ENCODE measurements around the gene NEMP2. TPM values are rescaled to one million over a fixed set of nuclear protein-coding genes. Genes with fewer than 3 reads are reported as not detected.
"Not testable (repeated sequence)": the region's sequence is repeated elsewhere in the genome, so short reads cannot be mapped to it uniquely, and the experiment has no call there.

Gene NEMP2
- total RNA-seq, 1 experiment from 2014 or later, result 20.9 TPM

DNA sequence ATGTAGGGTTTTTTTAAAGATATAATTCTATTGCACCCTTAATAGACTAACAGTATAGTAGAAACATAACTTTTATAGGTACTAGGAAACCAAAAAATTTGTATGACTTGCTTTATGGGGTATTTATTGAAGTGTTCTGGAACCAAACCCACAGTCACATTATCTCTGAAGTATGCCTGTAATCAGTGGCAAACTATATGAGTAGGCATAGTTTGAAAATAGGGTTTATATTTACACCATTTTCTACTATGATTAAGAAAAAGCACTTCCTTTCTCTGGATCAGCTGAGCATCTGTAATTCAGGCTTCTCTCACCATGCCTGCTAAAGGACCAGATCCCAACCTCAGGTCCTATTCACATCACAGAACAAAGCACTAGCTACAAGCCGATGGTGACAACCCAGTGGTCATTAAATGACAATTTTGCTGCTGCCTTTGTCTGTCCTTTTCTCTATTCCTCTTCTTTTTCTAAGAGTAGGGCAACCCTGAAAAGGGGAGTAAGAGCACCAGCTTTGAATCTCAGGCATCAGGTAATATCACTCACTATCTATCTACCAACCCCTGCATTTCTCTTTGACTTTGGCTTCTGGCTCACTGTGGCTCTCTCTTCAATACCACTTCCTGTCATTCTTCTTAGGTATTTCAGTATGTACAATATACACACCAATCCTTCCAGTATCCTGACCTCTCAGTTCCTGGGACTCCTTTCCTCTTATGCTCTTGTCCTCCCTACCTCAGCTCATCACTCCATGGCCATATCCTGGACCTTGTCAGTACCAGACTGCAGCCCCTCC lies 14.4 kb downstream of the NEMP2 start:
- Histone ChIP-seq H3K27me3 (no peaks in the 10 kb centered on the region), H3K27ac (no peak overlapping the region), H3K4me1 (no peaks in the 10 kb centered on the region), H3K36me3 (no peaks in the 10 kb centered on the region), H3K9me3 (replicated peaks) (no peaks in the 10 kb centered on the region), H3K4me3 (no peak overlapping the region)
- no peak for DNase-seq

DNA sequence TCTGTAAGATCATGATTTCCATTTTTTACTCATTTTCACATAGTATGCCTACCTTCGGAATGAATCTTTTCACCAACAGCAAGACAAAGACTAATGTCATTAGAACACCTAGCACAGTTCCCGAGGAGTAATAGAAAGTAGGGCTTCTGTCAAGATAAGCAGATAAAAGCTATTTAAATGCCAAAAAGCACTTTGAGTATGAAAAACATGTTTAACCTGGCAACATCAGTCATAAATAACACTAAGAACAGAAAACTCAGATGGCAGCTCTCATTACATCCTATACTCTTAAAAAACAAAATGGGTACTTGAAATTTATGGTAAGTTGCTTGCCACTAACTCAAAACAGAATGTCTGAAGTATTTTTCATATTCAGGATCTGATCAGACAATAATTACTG lies 17.1 kb downstream of the NEMP2 start:
- no peak overlapping the region for H3K27ac ChIP-seq
- no peaks in the 10 kb centered on the region for H3K9me3 ChIP-seq (replicated peaks)
- no peak overlapping the region for H3K4me3 ChIP-seq
- H3K36me3 ChIP-seq, result no peaks in the 10 kb centered on the region
- DNase-seq, result no peak
- H3K4me1 ChIP-seq, result no peaks in the 10 kb centered on the region
- no peaks in the 10 kb centered on the region for H3K27me3 ChIP-seq

DNA sequence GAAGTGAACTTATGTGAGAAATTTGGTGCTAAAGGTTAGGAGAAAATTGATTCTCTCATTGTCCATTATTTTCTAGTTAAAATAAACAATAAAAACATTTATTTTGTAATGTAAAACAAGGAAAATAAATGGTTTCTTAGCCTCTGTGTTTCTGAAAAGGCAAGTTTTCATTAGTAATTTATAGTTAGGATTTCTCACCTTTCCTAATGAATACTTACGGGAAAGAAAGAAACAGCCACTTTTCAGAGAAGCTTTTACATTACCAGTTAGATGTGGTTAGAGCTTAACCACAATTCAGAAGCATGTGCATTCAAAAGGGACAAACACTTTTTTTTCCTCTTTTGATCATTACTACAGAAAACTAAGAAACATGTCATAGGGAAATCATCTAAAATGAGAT lies 18.8 kb downstream of the NEMP2 start:
- H3K27ac ChIP-seq, result no peak overlapping the region
- no peaks in the 10 kb centered on the region for H3K4me1 ChIP-seq
- H3K9me3 ChIP-seq (replicated peaks), result no peaks in the 10 kb centered on the region
- no peaks in the 10 kb centered on the region for H3K27me3 ChIP-seq
- no peaks in the 10 kb centered on the region for H3K36me3 ChIP-seq
- DNase-seq, result no peak
- H3K4me3 ChIP-seq, result no peak overlapping the region

DNA sequence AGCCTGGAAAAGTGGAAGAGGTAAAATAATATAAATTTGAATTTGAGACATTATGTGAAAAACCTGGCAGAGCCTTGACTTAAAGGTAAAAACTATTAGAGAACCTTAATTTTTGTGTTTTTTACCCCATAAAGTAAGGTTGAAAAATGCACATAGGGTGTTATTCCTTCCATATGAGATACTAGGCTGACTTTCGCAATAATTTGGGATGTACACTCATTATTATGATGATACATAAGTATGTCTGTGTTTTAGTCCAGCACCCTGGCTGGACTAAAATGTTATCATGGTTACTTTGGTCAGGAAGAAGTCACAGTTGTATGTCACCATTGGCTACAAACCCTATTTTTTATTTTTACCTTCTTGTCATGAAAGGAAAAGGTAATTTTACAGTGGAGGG lies 19.8 kb downstream of the NEMP2 start:
- H3K36me3 ChIP-seq, result no peaks in the 10 kb centered on the region

DNA sequence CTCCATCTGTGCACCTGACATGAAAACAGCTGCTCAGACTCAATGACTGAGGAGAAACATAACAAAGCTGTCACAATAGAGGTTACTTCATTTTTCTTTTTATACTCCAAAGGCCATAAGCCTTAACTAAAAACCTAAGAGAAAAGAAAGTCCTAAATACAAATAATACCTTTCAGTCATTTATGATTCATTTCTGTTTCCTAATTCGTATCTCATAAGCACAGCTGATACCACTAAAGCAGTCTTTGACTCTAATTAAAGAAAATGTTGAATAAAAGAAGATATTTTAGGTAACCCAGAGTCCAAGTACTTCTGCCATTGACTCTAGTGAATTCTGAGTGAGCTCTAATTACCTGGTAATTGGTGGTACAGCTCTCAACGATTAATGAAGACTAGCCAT lies 20.6 kb downstream of the NEMP2 start:
- H3K36me3 ChIP-seq, result no peaks in the 10 kb centered on the region
- no peaks in the 10 kb centered on the region for H3K9me3 ChIP-seq (replicated peaks)
- H3K27ac ChIP-seq, result no peak overlapping the region
- H3K4me3 ChIP-seq, result no peak overlapping the region
- no peaks in the 10 kb centered on the region for H3K4me1 ChIP-seq
- no peaks in the 10 kb centered on the region for H3K27me3 ChIP-seq
- DNase-seq, result no peak

More for the DNA sequence above, 19.8 kb downstream of the NEMP2 start:
- no peak for DNase-seq
- no peak overlapping the region for H3K27ac ChIP-seq
- no peaks in the 10 kb centered on the region for H3K27me3 ChIP-seq
- no peak overlapping the region for H3K4me3 ChIP-seq
- no peaks in the 10 kb centered on the region for H3K9me3 ChIP-seq (replicated peaks)
- H3K4me1 ChIP-seq, result no peaks in the 10 kb centered on the region

DNA sequence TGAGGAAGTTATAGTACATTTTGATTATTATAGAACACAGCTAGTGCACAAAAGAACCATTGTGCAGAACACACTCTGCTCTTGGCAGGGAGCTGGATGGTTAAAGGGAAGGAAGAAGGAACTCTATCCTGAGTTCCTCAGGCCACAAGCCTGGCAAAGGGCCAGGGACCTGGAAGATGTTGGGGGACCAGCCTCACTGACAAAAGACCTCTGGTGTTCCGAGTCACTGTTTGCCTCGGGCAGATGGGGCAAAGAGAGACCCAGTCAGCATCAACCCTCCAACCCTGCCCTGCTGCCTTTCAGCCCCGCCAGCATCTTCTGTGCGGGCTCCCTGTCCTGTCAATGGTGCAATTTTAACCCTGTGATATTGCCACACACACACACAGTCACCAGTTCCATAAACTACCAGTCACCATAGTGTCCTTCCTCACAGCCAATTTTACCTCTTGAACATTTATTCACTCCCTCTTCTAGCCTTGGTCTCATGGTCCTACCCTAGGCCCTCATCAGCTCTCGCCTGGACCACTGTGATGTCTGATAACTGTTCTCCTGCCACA lies 21.9 kb downstream of the NEMP2 start:
- Histone ChIP-seq H3K27me3 (no peaks in the 10 kb centered on the region), H3K27ac (no peak overlapping the region), H3K9me3 (replicated peaks) (no peaks in the 10 kb centered on the region), H3K4me1 (no peaks in the 10 kb centered on the region), H3K4me3 (no peak overlapping the region), H3K36me3 (no peaks in the 10 kb centered on the region)
- DNase-seq, result peak in 1 of 2 experiments; percentile 61

DNA sequence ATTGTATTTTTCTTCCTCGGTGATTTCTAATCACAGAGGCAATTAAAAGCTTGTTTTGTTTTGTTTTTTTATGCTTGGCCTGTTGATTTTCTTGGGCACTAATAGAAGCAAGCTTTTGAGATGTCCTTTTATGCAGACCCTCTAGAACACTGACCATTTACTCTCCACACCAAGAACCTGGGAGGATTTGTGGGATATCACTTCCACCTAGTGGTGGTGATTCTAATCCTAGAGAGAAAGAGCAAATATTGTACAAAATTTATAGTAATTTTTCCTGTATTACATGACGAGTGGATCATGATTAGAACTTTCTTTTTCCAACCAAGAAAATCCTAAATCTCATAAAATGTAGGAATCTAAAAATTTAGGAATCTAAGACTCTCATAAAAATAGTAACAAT lies 23.4 kb downstream of the NEMP2 start:
- H3K27me3 ChIP-seq, result no peaks in the 10 kb centered on the region
- DNase-seq, result peak; percentile 61 to 89
- no peaks in the 10 kb centered on the region for H3K36me3 ChIP-seq
- H3K4me1 ChIP-seq, result no peaks in the 10 kb centered on the region
- H3K4me3 ChIP-seq, result no peak overlapping the region
- no peaks in the 10 kb centered on the region for H3K9me3 ChIP-seq (replicated peaks)
- H3K27ac ChIP-seq, result no peak overlapping the region

DNA sequence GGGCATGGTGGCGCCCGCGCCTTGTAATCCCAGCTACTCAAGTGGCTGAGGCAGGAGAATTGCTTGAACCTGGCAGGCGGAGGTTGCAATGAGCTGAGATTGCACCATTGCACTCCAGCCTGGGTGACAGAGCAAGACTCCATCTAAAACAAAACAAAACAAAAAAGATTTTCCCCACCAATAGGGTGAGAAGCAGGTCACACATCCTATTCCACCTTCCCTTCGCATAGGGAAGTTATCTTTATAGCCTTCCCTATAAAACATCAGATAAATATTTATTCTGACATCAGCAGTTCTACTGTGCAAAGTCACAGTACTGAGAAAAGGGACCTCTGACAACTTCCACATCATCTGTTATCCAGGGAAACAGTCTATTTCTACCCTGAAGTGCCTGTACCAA lies 24.6 kb downstream of the NEMP2 start:
- not testable (repeated sequence) for H3K9me3 ChIP-seq (replicated peaks); DNase-seq; H3K4me1 ChIP-seq; H3K4me3 ChIP-seq; H3K36me3 ChIP-seq; H3K27me3 ChIP-seq; H3K27ac ChIP-seq

DNA sequence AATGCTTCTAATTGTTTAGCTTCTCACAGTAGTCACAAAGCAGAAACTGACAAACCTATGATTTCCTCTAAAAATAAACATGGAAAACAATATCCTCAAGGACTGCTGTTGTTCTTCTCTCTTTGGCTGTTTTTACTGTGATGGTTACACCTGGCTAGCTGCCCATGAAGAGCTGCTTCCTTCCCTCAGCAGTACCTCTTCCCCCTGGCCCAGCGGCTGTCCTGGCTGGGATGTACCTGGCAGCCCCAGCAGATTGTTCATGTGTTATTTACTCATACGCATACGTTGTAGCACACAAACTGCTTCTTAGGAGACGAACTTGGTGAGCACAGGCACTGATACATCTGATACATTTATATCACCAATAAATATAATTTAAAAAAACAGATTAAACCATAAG lies 27.4 kb downstream of the NEMP2 start:
- Histone ChIP-seq H3K4me3 (no peak overlapping the region), H3K27me3 (no peaks in the 10 kb centered on the region), H3K27ac (no peak overlapping the region), H3K9me3 (replicated peaks) (no peaks in the 10 kb centered on the region), H3K4me1 (no peaks in the 10 kb centered on the region), H3K36me3 (no peaks in the 10 kb centered on the region)
- no peak for DNase-seq

DNA sequence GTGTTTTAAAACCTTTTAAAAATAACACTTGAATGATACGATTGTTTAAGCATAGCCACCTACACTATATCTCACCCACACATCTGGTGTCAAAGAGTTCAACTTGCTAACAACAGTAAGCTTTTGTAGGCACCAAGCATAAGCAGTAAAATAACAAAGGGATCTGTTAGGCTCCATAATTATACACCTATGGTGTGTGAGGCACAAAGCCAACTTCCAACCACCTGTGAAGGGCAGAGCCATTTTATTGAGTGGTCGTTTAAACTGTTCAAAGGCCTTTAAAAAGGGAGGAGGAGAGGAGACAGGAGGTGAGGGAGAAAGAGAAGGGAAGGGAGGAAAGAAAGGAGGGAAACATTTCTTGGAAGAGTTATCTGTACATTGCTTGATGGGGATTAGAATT lies 27.9 kb downstream of the NEMP2 start:
- Histone ChIP-seq H3K4me3 (no peak overlapping the region), H3K4me1 (no peaks in the 10 kb centered on the region), H3K27ac (no peak overlapping the region), H3K36me3 (no peaks in the 10 kb centered on the region), H3K9me3 (replicated peaks) (no peaks in the 10 kb centered on the region), H3K27me3 (no peaks in the 10 kb centered on the region)
- DNase-seq, result no peak

DNA sequence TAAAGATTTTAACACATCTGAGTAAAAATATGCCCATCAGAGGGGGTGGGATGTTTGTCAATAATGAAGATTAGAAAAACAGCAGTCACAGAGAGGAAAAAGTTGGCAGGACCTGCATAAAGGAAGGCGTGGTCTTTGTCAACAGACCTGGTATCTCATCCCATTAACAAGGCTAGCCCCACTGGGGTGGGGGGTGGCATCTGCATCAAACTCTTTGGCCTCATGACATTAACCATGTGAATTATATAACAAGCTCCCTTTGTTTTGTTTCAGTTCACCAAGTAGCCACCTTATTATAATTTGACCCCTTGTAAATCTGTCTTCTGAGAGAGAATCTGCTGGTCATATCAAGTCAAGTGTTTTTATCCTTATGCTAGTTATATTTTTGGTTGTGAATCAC lies 28.8 kb downstream of the NEMP2 start:
- Histone ChIP-seq H3K27ac (no peak overlapping the region), H3K4me1 (no peaks in the 10 kb centered on the region), H3K36me3 (no peaks in the 10 kb centered on the region), H3K9me3 (replicated peaks) (no peaks in the 10 kb centered on the region), H3K4me3 (no peak overlapping the region), H3K27me3 (no peaks in the 10 kb centered on the region)
- DNase-seq, result no peak

DNA sequence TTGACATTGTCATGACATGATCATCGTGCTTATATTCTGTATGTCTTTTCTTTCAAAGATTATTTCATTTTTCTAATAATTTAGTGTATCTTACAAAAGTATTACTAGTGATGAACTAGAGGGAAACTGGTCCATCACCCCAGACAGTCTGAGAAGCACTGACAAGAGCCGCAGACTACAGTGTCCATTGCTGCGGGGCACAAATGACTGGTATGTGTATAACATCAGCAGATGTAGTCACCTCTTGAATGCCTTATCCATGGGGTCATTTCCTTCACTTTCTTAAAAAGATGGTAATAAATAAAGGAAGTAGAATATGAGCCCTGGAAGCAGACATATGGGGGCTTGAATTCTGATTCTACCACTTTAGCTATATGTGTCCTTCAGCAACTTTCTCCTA lies 29.6 kb downstream of the NEMP2 start:
- H3K27me3 ChIP-seq, result no peaks in the 10 kb centered on the region
- H3K36me3 ChIP-seq, result no peaks in the 10 kb centered on the region
- no peak overlapping the region for H3K4me3 ChIP-seq
- H3K9me3 ChIP-seq (replicated peaks), result no peaks in the 10 kb centered on the region
- no peaks in the 10 kb centered on the region for H3K4me1 ChIP-seq
- no peak overlapping the region for H3K27ac ChIP-seq
- no peak for DNase-seq

DNA sequence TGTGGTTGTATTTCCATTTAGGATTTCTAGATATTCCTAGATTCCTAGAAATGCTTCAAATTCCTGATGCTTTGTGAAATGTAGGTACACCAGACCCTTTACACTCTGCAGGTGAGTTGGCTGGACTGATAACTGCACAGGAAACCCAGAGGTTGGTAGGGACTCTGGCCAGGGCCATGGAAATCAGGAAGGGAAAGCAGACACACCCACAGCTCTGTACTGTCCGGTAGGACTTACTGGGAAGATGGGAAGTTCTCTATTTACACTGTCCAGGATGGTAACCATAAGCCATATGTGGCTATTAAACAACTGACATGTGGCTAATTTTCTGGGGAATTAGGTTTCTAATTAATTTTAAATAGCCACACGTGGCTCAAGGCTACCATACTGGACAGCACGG lies 31.4 kb downstream of the NEMP2 start:
- Histone ChIP-seq H3K9me3 (replicated peaks) (no peaks in the 10 kb centered on the region), H3K4me3 (no peak overlapping the region), H3K36me3 (no peaks in the 10 kb centered on the region), H3K27ac (no peak overlapping the region), H3K4me1 (no peaks in the 10 kb centered on the region), H3K27me3 (no peaks in the 10 kb centered on the region)
- no peak for DNase-seq

DNA sequence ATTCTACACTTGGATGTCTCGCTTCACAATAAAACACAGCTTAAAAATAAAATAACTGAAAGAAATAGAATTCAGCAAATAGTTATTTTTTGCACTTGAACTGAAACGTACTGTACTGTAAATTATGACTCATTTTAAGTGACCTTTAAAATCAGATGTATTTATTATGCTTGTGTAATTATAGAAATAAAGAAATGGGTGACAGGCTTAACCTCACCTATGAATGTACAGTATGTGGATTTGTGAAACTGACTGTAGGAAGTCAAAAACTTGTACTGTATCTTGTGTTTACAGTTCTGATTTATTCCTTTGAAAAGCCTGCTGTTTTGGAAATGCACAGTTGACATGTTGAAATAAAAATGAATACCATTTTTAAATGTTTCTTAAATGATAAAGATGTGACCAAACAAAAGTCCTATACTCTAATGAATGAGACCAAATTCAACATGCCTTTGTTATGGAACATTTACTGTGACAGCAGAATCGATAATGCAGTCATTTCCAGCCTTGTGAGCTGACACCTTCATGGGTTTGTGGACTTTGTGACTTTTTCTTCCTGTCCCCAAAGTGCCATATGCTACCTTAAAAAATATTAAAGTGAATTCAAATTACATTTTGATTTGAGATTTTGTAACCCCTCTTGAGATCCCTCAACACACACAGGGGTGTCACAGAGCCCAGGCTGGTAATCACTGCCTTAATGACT lies 32.7 kb downstream of the NEMP2 start:
- no peaks in the 10 kb centered on the region for H3K36me3 ChIP-seq
- no peaks in the 10 kb centered on the region for H3K27me3 ChIP-seq
- DNase-seq, result no peak
- no peaks in the 10 kb centered on the region for H3K4me1 ChIP-seq
- no peak overlapping the region for H3K4me3 ChIP-seq
- H3K27ac ChIP-seq, result no peak overlapping the region
- no peaks in the 10 kb centered on the region for H3K9me3 ChIP-seq (replicated peaks)

DNA sequence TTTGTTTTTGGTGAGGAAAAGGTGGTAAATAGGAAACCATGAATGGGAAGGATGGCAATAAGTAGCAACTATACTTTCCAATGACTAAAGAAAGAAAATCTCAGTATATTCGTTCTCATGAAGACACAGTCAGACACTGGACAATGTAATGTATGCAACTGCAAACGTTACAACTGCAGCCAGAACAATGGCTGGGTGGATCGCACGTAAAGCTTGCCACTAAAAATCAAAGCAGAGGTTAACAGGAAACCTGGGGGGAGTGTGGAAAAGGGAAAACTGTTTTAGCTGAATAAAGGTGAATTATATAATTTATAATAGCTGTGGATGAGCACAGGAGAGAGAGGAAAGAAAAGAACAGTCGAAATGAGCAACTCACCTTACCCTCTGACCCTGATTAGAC lies 33.3 kb downstream of the NEMP2 start:
- no peaks in the 10 kb centered on the region for H3K36me3 ChIP-seq
- no peak for DNase-seq
- no peaks in the 10 kb centered on the region for H3K4me1 ChIP-seq
- no peak overlapping the region for H3K27ac ChIP-seq
- no peaks in the 10 kb centered on the region for H3K27me3 ChIP-seq
- H3K4me3 ChIP-seq, result no peak overlapping the region
- no peaks in the 10 kb centered on the region for H3K9me3 ChIP-seq (replicated peaks)
